Ovary (tissue), 9 donors: Measurements from ENCODE around the gene LSR. TPM values are rescaled to one million over a fixed set of nuclear protein-coding genes. Genes with fewer than 3 reads are reported as not detected.

Source experiments
- DNase-seq, 5 donors: peaks; one replicate each; pipeline ENCODE4 v3.0.0-alpha.2; 2019 to 2020
- H3K27ac ChIP-seq, 2 donors: fragments of 200-600 bp; one replicate each; pipeline versions ENCODE4 v1.5.1 to v1.8.0; 2019 to 2022
- H3K27me3 ChIP-seq: fragments of 200-600 bp; one replicate; pipeline ENCODE4 v1.8.0; 2022
- H3K36me3 ChIP-seq: fragments of 200-600 bp; sonication (generic); one replicate; pipeline ENCODE4 v1.5.1; 2019
- H3K4me1 ChIP-seq: one replicate; pipeline ENCODE4 v1.8.1; 2013; ENCODE audit warnings: mild to moderate bottlenecking, moderate library complexity; ENCODE audit not compliant: insufficient read depth
- H3K4me3 ChIP-seq: fragments of 200-600 bp; sonication (generic); one replicate; pipeline ENCODE4 v1.5.1; 2017
- H3K9me3 ChIP-seq, 2 donors: fragments of 200-600 bp in 1 of 2; sonication (generic) in 1 of 2; one replicate each; pipeline versions ENCODE4 v1.5.1 to v1.8.1; 2013 to 2019; ENCODE audit warnings: mild to moderate bottlenecking in 1 of 2, moderate library complexity in 1 of 2
- CTCF ChIP-seq, 3 donors: fragments of 450-650 bp in 2 of 3; fragments of 200-600 bp in 1 of 3; IDR thresholded peaks; one replicate each; pipeline versions ENCODE4 v1.5.1 to v1.8.0; 2016 to 2022; ENCODE audit warnings: antibody characterized with exemption in 3 of 3, mild to moderate bottlenecking in 1 of 3
- EP300 ChIP-seq: sonication (generic); formaldehyde crosslinking; IDR thresholded peaks from one replicate; pipeline ENCODE4 v1.6.1; 2017; ENCODE audit warnings: antibody characterized with exemption
- POLR2A ChIP-seq: fragments of 450-650 bp; IDR thresholded peaks from one replicate; pipeline ENCODE4 v1.6.1; 2017; ENCODE audit warnings: antibody characterized with exemption, mild to moderate bottlenecking, moderate library complexity
- WGBS, 3 donors: extraction: QIAGEN DNeasy Blood & Tissue Kit in 1 of 3; methylation state at CpG; one replicate each; pipeline versions ENCODE4 v1.1.5 to v1.1.7; 2013 to 2017; 5-methylcytosine and 5-hydroxymethylcytosine counted together
- intact Hi-C, 4 donors: fragments of 100-400 bp; cut with DNase I; formaldehyde crosslinking; loops; one replicate each; pipeline versions ENCODE4 v1.11.0 to v1.15.1; 2022 to 2023
- polyA plus RNA-seq, 2 donors: library from polyadenylated mRNA; stranded (reverse); fragments of 200-250 nt in 1 of 2; fragments of 350-450 nt in 1 of 2; fragmentation: Illumina TruSeq in 1 of 2; extraction: RNeasy Lipid Tissue Mini Kit (QIAGEN cat#74804) in 1 of 2; gene quantifications; one replicate each; pipeline ENCODE4 v1.2.3, GENCODE V29; 2013 to 2014
- total RNA-seq, 7 donors: library from RNA; depleted of rRNA in 2 of 7; stranded (reverse); fragments of >200 nt in 2 of 7; fragmentation: NEBNext Ultra II Directional in 3 of 7; extraction: Animal tissue kit (Norgen Biotek cat#: 25700) in 3 of 7; gene quantifications; one replicate each; pipeline versions ENCODE4 v1.1.0 to v1.2.4, GENCODE V29; 2016 to 2023
- donor health status: DM: no; HTN: no; CAD: no; lungs with moderate emphysema.
- donor health status: DM: no; HTN: no; CAD: no.
- donor health status: Bipolar disorder and iron deficiency.
- donor health status: DM: yes; HTN: yes; CAD: no.
- donor health status: DM: no; HTN: no; CAD: no.
- donor health status: DM: yes; HTN: yes; CAD: no.

The LSR gene
- total and polyA plus RNA-seq, 9 donors = 3.3 to 69.8 (median 12.9) TPM

- Histone ChIP-seq H3K4me3 (no peak overlapping the region), H3K27ac (no peak overlapping the region), H3K27me3 (no peaks in the 10 kb centered on the region), H3K4me1 (peaks cover 19% of the 10 kb centered on the region), H3K36me3 (no peaks in the 10 kb centered on the region), H3K9me3 (no peaks in the 10 kb centered on the region)
- intact Hi-C loops = no loop called here
- DNase-seq = no peak
- TF ChIP-seq CTCF (IDR thresholded peaks at IDR 0.05) (no peak), POLR2A (no peak), EP300 (no peak)
- WGBS, 3 donors = 81 to 88% (median 86%) methylated on average over 9 of the region's 9 CpGs
Observed at GRCh38 chr19:35316560-35316959, 67.8 kb downstream of the LSR start.

Other genes with a start within 250 kb of the LSR start
- gene GRAMD1A, start 248.7 kb upstream of the LSR start, total RNA-seq = 10 to 100 TPM; 58.3 to 93.7 (median 72.7) TPM
- 10 to 100 TPM; 44.5 to 71.6 TPM for gene GRAMD1A, start 248.7 kb upstream of the LSR start, polyA plus RNA-seq
- gene SCN1B, start 218.5 kb upstream of the LSR start, total RNA-seq = 10 to 100 TPM in 3 of 7 donors, 1 to 10 TPM in 3, under 1 TPM in 1; 0.83 to 13.9 (median 5.7) TPM
- gene SCN1B, start 218.5 kb upstream of the LSR start, polyA plus RNA-seq = 10 to 100 TPM in 1 of 2 donors, 1 to 10 TPM in 1; 3.6 to 10.6 TPM
- gene HPN, start 207.3 kb upstream of the LSR start, total RNA-seq = 10 to 100 TPM in 1 of 7 donors, 1 to 10 TPM in 5, under 1 TPM in 1; 0.45 to 21.1 (median 3.8) TPM
- under 1 TPM in 1 of 2 donors, not detected in 1; 0.42 TPM for gene HPN, start 207.3 kb upstream of the LSR start, polyA plus RNA-seq
- 10 to 100 TPM in 1 of 7 donors, 1 to 10 TPM in 4, under 1 TPM in 1, not detected in 1; 0.25 to 33.2 (median 4.1) TPM for gene FXYD3, start 133.2 kb upstream of the LSR start, total RNA-seq
- under 1 TPM in 1 of 2 donors, not detected in 1; 0.23 TPM for gene FXYD3, start 133.2 kb upstream of the LSR start, polyA plus RNA-seq
- gene LGI4, start 113.9 kb upstream of the LSR start, total RNA-seq = 1 to 10 TPM; 1.9 to 7.5 (median 3.8) TPM
- 10 to 100 TPM; 11.9 to 13.3 TPM for gene LGI4, start 113.9 kb upstream of the LSR start, polyA plus RNA-seq
- gene FXYD1, start 110.2 kb upstream of the LSR start, total RNA-seq = 100 to 1,000 TPM in 3 of 7 donors, 10 to 100 TPM in 4; 26.7 to 204 (median 95.8) TPM
- 100 to 1,000 TPM in 1 of 2 donors, 10 to 100 TPM in 1; 88.5 to 134 TPM for gene FXYD1, start 110.2 kb upstream of the LSR start, polyA plus RNA-seq
- 1 to 10 TPM in 3 of 7 donors, under 1 TPM in 3, not detected in 1; 0.30 to 2.8 (median 1.0) TPM for gene FXYD7, start 105.7 kb upstream of the LSR start, total RNA-seq
- gene FXYD7, start 105.7 kb upstream of the LSR start, polyA plus RNA-seq = under 1 TPM in 1 of 2 donors, not detected in 1; 0.38 TPM
- gene FXYD5, start 94.3 kb upstream of the LSR start, total RNA-seq = 10 to 100 TPM in 6 of 7 donors, 1 to 10 TPM in 1; 8.2 to 37.1 (median 17.9) TPM
- 10 to 100 TPM; 31.2 to 79.3 TPM for gene FXYD5, start 94.3 kb upstream of the LSR start, polyA plus RNA-seq
- not detected for gene FAM187B, start 20.3 kb upstream of the LSR start, total RNA-seq
- under 1 TPM in 1 of 2 donors, not detected in 1; 0.06 TPM for gene FAM187B, start 20.3 kb upstream of the LSR start, polyA plus RNA-seq
- gene USF2, start 20.0 kb downstream of the LSR start, total RNA-seq = 100 to 1,000 TPM; 105 to 218 (median 159) TPM
- gene USF2, start 20.0 kb downstream of the LSR start, polyA plus RNA-seq = 100 to 1,000 TPM; 130 to 169 TPM
- gene HAMP, start 33.5 kb downstream of the LSR start, total RNA-seq = 1 to 10 TPM in 3 of 7 donors, under 1 TPM in 2, not detected in 2; 0.43 to 4.0 (median 1.3) TPM
- gene HAMP, start 33.5 kb downstream of the LSR start, polyA plus RNA-seq = 1 to 10 TPM in 1 of 2 donors, not detected in 1; 1.1 TPM
- 100 to 1,000 TPM in 3 of 7 donors, 10 to 100 TPM in 4; 58.0 to 146 (median 94.2) TPM for gene MAG, start 43.2 kb downstream of the LSR start, total RNA-seq
- 100 to 1,000 TPM in 1 of 2 donors, 1 to 10 TPM in 1; 1.1 to 106 TPM for gene MAG, start 43.2 kb downstream of the LSR start, polyA plus RNA-seq
- 100 to 1,000 TPM in 5 of 7 donors, 10 to 100 TPM in 2; 54.2 to 264 (median 137) TPM for gene CD22, start 80.2 kb downstream of the LSR start, total RNA-seq
- gene CD22, start 80.2 kb downstream of the LSR start, polyA plus RNA-seq = 10 to 100 TPM; 79.4 to 94.2 TPM
- 1 to 10 TPM in 5 of 7 donors, under 1 TPM in 2; 0.11 to 5.0 (median 1.8) TPM for gene FFAR1, start 98.9 kb downstream of the LSR start, total RNA-seq
- under 1 TPM; 0.32 to 0.67 TPM for gene FFAR1, start 98.9 kb downstream of the LSR start, polyA plus RNA-seq
- under 1 TPM in 4 of 7 donors, not detected in 3; 0.15 to 0.43 (median 0.21) TPM for gene FFAR3, start 109.5 kb downstream of the LSR start, total RNA-seq
- under 1 TPM in 1 of 2 donors, not detected in 1; 0.12 TPM for gene FFAR3, start 109.5 kb downstream of the LSR start, polyA plus RNA-seq
- gene GPR42, start 122.1 kb downstream of the LSR start, total RNA-seq = not detected
- gene GPR42, start 122.1 kb downstream of the LSR start, polyA plus RNA-seq = not detected
- under 1 TPM in 2 of 7 donors, not detected in 5; 0.20 to 0.32 TPM for gene FFAR2, start 199.3 kb downstream of the LSR start, total RNA-seq
- gene FFAR2, start 199.3 kb downstream of the LSR start, polyA plus RNA-seq = under 1 TPM; 0.32 to 0.47 TPM
- 1 to 10 TPM in 1 of 7 donors, under 1 TPM in 4, not detected in 2; 0.54 to 1.6 (median 0.75) TPM for gene KRTDAP, start 241.5 kb downstream of the LSR start, total RNA-seq
- not detected for gene KRTDAP, start 241.5 kb downstream of the LSR start, polyA plus RNA-seq